ENCODE measurements around the gene UBR1. TPM values are rescaled to one million over a fixed set of nuclear protein-coding genes. Genes with fewer than 3 reads are reported as not detected.
"Not testable (repeated sequence)": the region's sequence is repeated elsewhere in the genome, so short reads cannot be mapped to it uniquely, and the experiment has no call there.

UBR1 gene
- polyA plus RNA-seq (2012; ENCODE audit: insufficient read depth, insufficient read length): 14.6 TPM

GRCh38 chr15:43105778-43106485 is at the start of gene UBR1:
TSS of gene UBR1 (minus strand) at chr15:43106038. CDS start at chr15:43106022, 16 bp downstream.
- peak; percentile 94 for DNase-seq (ENCODE audit: low read depth, low spot score)
- peak within 1 kb of the TSS; percentile 93 for H3K4me3 ChIP-seq (ENCODE audit: low read length)

- no peak for DNase-seq (ENCODE audit: low read depth, low spot score)
- no peak overlapping the region for H3K4me3 ChIP-seq (ENCODE audit: low read length)
Measured at GRCh38 chr15:43153269-43153668, 47.4 kb upstream of the UBR1 start.

DNA sequence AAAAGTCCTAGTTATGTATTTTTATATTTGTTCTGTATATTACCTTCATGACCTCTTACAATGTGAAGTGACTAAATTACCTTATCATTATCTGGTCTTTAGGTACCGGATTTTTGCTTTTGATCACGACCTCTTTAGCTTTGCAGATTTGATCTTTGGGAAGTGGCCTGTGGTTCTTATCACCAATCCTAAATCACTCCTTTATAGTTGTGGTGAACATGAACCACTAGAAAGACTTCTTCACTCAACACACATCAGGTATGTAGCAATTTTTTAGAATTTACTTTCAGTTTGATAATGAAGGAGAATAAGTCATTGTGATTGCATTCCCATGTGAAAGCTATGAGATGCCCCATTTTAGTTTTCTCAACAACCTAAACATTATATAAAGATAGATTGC is 45.9 kb upstream of the UBR1 start:
- DNase-seq (ENCODE audit: low read depth, low spot score): peak; percentile 93
- no peak overlapping the region for H3K4me3 ChIP-seq (ENCODE audit: low read length)

- DNase-seq (ENCODE audit: low read depth, low spot score): no peak
- H3K4me3 ChIP-seq (ENCODE audit: low read length): no peak overlapping the region
Measured at GRCh38 chr15:43150191-43150929, 44.5 kb upstream of the UBR1 start.

- no peak for DNase-seq (ENCODE audit: low read depth, low spot score)
- H3K4me3 ChIP-seq (ENCODE audit: low read length): no peak overlapping the region
Measured at GRCh38 chr15:43146184-43146583, 40.3 kb upstream of the UBR1 start.

DNA sequence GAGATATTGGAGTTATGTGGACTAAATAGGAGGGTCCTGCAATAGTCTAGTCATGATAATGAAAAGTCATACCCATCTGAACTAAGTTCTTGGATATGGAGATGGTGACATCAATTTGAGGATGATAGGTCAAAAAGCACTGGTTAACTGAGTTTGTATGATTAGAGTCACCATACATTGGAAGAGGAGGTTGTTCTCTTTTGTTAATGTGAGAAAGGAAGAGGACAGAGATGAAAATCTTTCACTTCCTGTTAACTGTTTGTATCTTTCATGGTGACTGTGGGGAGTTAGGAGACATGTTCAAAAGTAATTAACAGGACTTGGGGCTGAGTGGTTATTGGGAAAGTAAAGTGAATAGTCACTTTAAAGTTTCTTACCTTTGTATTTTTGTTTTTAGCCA is 38.7 kb upstream of the UBR1 start:
- H3K4me3 ChIP-seq (ENCODE audit: low read length): no peak overlapping the region
- DNase-seq (ENCODE audit: low read depth, low spot score): peak; percentile 21

- DNase-seq (ENCODE audit: low read depth, low spot score): no peak
- H3K4me3 ChIP-seq (ENCODE audit: low read length): no peak overlapping the region
Measured at GRCh38 chr15:43143203-43143941, 37.5 kb upstream of the UBR1 start.

- H3K4me3 ChIP-seq (ENCODE audit: low read length): no peak overlapping the region
- no peak for DNase-seq (ENCODE audit: low read depth, low spot score)
Measured at GRCh38 chr15:43135351-43135750, 29.5 kb upstream of the UBR1 start.

DNA sequence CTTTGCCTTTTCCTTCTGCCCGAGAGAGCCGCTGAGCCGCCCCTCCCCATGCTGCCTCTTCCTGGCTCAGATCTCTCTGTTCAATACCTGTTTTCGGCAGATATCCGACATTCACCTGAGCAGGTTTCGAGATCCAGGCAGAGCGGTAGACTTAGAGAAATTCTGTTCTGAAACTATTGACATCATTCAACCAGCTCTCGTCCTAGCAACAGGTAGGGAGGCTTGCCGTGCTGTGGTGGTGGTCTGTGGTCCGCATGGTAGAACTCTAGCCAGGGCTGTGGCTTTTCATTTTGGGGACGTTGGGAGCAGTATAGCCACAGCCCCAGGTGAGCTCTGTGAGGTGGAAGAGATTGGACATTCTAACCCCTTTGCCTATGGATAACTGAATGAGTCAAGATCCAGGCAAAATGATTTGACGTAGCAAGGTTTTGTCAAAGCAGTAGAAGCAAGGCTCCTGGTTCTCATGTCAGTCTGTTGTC is 28.4 kb upstream of the UBR1 start:
- no peak for DNase-seq (ENCODE audit: low read depth, low spot score)
- peak overlapping the region; percentile 62 for H3K4me3 ChIP-seq (ENCODE audit: low read length)

GRCh38 chr15:43133430-43134156 is 27.8 kb upstream of the UBR1 start, which contains the start of gene TMEM62:
TSS of gene TMEM62 (plus strand) at chr15:43133586. CDS start at chr15:43133803, 217 bp downstream.
- no peak for DNase-seq (ENCODE audit: low read depth, low spot score)
- H3K4me3 ChIP-seq (ENCODE audit: low read length): peak within 1 kb of the TSS; percentile 62

DNA sequence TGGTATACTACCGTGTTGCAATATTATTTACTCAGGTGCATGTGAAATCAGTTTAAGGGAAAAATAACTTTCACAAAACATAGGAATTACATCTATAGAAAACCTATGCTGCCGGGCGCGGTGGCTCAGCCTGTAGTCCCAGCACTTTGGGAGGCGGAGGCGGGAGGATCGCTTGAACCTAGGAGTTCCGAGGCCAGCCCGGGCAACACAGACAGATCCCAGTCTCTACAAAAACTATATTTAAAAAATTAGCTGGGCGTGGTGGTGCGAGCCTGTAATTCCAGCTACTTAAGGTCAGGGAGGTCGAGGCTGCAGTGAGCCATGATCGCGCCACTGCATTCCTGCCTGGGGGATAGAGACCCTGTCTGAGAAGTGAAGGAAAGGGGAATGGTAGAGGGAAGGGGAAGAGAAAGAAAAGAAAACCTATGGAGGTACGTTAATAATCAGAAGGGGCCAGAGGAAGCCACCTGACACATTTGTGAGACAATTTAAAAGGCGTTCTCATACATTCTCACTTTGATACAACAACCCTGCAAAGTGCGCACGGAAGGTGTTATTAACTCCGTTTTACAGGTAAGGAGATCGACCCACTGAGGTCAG is 27.1 kb upstream of the UBR1 start:
- H3K4me3 ChIP-seq (ENCODE audit: low read length): peak overlapping the region; percentile 62
- DNase-seq (ENCODE audit: low read depth, low spot score): no peak

GRCh38 chr15:43128980-43129335 is 23.1 kb upstream of the UBR1 start:
- no peak overlapping the region for H3K4me3 ChIP-seq (ENCODE audit: low read length)
- DNase-seq (ENCODE audit: low read depth, low spot score): no peak

DNA sequence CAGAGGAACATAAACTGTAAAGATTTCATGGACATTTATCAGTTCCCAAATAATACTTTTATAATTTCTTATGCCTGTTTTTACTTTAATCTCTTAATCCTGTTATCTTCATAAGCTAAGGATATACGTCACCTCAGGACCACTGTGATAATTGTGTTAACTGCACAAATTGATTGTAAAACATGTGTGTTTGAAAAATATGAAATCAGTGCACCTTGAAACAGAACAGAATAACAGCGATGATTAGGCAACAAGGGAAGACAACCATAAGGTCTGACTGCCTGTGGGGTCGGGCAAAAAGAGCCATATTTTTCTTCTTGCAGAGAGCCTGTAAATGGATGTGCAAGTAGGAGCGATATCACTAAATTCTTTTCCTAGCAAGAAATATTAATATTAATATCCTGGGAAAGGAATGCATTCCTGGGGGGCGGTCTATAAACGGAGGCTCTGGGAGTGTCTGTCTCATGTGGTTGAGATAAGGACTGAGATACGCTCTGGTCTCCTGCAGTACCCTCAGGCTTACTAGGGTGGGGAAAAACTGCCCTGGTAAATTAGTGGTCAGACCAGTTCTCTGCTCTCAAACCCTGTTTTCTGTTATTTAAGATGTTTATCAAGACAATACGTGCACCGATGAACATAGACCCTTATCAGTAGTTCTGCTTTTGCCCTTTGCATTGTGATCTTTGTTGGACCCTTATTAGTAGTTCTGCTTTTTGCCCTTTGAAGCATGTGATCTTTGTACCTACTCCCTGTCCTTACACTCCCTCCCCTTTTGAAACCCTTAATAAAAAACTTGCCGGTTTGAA is 22.5 kb upstream of the UBR1 start:
- not testable (repeated sequence) for H3K4me3 ChIP-seq (ENCODE audit: low read length); DNase-seq (ENCODE audit: low read depth, low spot score)

DNA sequence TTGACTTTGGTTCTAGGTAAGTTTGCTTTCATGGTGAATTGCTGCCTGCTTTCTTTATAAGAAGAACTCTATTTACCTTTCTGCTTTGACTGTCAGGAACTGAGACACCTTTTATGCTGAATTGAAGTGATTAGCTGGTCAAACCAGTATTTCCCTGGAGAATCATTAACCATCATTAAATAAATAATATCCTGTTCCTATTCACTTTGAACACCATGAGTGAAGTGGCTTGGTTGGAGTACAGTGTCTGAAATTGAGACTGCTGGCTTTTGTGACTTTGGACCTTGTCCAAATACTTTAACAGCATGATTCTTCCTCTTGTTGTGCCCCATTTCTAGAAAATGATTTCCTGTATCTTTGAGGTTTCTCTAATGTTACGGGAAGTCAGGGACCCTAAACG is 21.9 kb upstream of the UBR1 start:
- DNase-seq (ENCODE audit: low read depth, low spot score): no peak
- no peak overlapping the region for H3K4me3 ChIP-seq (ENCODE audit: low read length)

DNA sequence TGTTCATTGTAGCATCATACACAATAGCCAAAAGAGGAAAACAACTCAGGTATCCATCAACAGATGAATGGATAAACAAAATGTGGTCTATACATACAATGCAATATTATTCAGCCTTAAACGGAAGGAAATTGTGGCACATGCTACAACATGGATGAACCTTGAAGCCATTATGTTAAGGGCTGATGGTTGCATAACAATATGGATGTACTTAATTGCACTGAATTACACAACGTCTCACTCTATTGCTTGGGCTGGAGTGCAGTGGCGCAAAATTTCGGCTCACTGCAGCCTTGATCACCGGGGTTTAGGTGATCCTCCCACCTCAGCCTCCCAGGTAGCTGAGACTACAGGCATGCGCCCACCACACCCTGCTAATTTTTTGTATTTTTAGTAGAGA is 20.5 kb upstream of the UBR1 start:
- no peak for DNase-seq (ENCODE audit: low read depth, low spot score)
- H3K4me3 ChIP-seq (ENCODE audit: low read length): no peak overlapping the region

- DNase-seq (ENCODE audit: low read depth, low spot score): no peak
- H3K4me3 ChIP-seq (ENCODE audit: low read length): no peak overlapping the region
Measured at GRCh38 chr15:43125100-43125661, 19.3 kb upstream of the UBR1 start.

DNA sequence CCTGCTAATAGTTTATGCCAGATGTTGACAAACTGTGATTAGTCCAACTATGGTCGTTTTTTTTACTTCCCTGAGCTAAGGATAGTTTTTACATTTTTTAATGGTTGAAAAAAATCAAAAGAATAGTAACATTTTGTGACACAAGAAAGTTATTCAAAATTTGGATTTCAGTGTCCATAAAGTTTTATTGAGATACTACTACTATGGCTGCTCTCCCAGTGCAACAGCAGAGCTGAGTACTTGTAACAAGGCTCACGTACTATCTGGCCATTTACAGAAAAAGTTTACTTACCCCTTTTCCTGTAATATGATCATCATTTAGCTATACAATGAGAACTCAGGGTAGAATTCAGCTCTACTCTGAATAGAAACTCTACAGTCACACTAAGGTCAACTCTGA is 16.0 kb upstream of the UBR1 start:
- no peak overlapping the region for H3K4me3 ChIP-seq (ENCODE audit: low read length)

GRCh38 chr15:43118829-43119228 is 13.0 kb upstream of the UBR1 start:
- DNase-seq (ENCODE audit: low read depth, low spot score): no peak
- H3K4me3 ChIP-seq (ENCODE audit: low read length): no peak overlapping the region

More for the DNA sequence above, 16.0 kb upstream of the UBR1 start:
- no peak for DNase-seq (ENCODE audit: low read depth, low spot score)
